ENCODE measurements around the gene MYCBP. TPM values are rescaled to one million over a fixed set of nuclear protein-coding genes. Genes with fewer than 3 reads are reported as not detected.

The MYCBP gene, protein sequence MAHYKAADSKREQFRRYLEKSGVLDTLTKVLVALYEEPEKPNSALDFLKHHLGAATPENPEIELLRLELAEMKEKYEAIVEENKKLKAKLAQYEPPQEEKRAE
- 10 to 100 TPM; 48.7 to 52.3 TPM for total RNA-seq

DNA sequence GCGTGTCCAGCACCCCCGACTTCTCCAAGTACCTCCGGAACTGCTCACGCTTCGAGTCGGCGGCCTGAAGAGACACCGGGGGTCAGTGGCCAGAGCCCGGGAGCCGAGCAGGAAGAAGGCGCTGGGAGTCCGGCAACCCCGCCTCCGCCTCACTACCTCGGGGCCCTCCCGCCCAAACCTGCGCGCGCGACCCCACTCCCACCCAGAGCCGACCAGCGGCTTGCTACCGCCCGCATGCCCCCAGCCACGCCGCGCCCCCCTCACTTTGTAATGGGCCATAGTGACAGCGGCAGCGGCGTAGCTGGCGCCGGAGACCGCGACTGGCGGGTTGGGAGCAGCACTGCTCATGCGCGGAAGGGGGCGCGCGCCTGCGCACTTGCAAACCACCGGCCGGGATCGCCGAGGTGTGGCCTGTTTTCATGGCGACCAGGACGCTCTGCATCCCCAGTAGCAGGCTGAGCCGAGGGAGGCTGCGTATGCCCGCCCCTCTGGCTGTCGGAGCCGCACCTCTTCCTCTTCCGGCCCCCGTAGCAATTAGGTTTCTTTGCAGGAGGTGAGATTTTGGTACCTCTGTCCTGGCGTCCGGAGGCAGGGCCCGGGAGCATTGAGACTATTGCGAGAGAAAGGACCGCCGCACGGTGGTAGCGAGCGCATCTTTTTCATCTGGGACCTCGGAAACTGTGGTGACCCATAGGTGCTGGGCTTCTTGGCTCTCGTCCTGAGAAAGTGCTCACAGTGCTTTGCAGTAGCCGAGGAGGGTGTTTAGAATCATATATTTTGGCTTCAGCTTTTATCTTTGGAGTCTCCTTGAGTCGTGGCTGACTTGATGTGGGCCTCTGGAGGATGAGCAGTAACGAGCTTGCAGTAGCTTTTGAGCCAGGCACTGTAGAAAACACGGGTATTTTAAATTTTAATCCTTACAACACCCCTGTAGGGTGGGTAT lies at the start of gene MYCBP:
Gene MYCBP (minus strand): TSS at position 322 of the 943 bp plus-strand sequence. CDS start 43 bp downstream, at position 279.

DNA sequence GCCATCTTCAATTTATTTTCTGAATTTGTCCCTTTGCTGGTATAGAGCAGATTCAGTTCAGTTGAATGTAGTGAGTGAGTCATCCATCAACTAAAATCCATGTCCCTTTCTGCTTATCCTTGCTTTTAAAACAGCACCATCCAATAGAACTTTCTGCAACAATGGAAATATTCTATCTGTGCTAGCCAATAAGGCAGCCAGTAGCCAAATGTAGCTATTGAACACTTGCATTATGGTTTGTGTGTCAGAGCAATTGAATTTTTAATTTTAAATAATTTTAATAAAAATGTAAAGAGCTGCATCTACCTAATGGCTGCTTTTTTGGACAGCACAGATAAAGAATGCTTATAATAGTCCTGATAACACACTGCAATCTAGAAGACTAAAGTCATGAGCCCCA lies 8.3 kb upstream of the MYCBP start, which contains the start of gene GJA9:
Gene GJA9 (minus strand): TSS at position 101 of the 400 bp plus-strand sequence. CDS start 5,489 bp downstream, outside the sequence.

DNA sequence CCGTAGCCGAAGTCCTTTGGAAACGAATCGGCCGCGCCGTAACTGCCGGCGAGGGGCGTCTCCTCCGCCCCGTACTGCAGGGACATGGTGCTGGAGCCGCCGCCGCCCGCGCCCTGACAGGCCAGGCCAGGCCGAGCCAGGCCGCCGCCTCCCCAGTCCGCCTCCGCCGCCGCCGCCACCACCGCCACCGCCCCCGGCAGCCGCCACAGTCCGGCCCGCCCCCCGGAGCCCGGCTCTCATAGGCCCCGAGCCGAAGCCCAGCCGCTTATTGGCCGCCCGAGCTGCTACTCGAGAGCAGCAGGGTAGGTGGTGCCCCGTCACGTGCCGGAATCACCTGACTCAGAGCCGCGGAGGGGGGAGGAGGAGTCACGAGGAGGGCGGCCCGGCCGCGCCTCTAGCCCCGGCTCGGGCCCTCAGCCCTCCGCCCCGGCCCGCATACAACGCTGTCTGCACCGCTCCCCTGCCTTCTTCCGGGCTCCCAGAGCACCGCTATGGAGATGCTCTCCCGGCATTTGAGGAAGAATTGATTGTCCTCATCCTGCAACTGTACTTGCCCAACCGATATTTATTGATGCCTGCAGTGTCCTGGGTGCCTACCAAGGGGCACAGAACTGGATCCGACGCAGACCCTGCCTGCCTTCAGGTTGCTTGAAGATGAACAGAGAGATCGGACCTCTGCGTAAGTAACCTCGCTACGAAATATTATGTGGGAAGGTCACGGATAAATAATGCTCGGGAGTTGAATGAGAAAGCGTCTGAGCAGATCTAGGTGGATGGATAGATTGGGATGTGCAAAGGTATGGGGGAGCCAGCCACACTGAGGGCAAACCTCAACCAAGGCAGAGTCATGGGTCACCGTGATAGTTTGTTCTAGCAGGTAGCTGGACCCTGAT lies 13.3 kb downstream of the MYCBP start, which contains the start of gene RRAGC:
Gene RRAGC (minus strand): TSS at position 212 of the 893 bp plus-strand sequence. CDS start 126 bp downstream, at position 86.

Other genes starting within 250 kb of the MYCBP start
- gene RRAGC, start 13.6 kb downstream of the MYCBP start, total RNA-seq: 10 to 100 TPM; 24.3 to 24.4 TPM
- gene GJA9, start 8.2 kb upstream of the MYCBP start, total RNA-seq: not detected
- not detected for gene RHBDL2, start 68.5 kb upstream of the MYCBP start, total RNA-seq
- 10 to 100 TPM; 74.9 to 78.4 TPM for gene AKIRIN1, start 117.9 kb upstream of the MYCBP start, total RNA-seq
- gene NDUFS5, start 153.0 kb upstream of the MYCBP start, total RNA-seq: 100 to 1,000 TPM; 149 to 152 TPM

All from activated naive CD4-positive, alpha-beta T cell treated with anti-CD3 and anti-CD28 coated beads, Interleukin-2, amount 10 ng/mL, durations not matched to agents 5 hours and 36 hours (primary cell).